Measurements from ENCODE around the gene WNK2. TPM values are rescaled to one million over a fixed set of nuclear protein-coding genes. Genes with fewer than 3 reads are reported as not detected.

WNK2 gene
- total RNA-seq, 2 donors from 2014 or later: not detected

DNA sequence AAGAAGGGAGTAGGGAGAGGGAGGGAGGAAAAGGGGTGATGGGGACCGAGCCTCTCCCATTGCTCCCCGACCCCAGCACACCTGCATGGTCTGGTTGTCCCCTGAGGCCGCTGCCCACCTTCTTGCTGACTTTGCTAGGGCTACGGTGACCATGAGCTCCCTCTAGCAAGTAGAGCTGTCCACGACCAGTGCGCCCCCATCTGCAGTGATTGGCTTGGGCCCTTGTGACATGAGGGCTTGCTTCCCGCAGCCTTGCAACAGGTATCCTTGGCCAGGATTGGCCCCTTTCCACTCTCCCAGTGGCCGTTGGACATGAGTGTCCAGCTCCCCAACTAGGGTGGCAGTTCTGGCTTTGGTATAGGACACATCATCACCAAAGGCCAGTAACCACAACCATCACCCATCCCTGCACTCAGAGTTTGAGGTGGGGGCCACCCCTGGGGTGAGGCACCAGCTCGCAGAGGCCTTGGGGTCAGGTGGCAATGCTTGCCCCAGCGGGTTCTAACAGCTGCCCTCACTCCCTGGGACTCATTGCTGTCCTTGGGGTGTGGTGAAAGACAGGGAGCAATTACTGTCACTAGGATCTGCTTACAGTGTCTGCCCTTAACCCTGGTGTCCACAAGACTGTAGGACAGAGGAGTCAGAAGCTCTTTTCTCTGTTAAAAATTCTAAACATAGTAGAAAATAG is 32.7 kb upstream of the WNK2 start:
- no peaks in the 10 kb centered on the region for H3K9me3 ChIP-seq (ENCODE audit: control insufficient read depth, low read length, poor library complexity, severe bottlenecking)
- no peaks in the 10 kb centered on the region for H3K36me3 Mint-ChIP-seq (ENCODE audit: low read depth)
- H3K4me3 Mint-ChIP-seq: no peak overlapping the region
- DNase-seq: no peak
- no peaks in the 10 kb centered on the region for H3K27me3 Mint-ChIP-seq
- no peak for ATAC-seq
- peaks cover 17% of the 10 kb centered on the region for H3K4me1 Mint-ChIP-seq
- H3K27ac Mint-ChIP-seq: peak overlapping the region; percentile 75

- Mint-ChIP-seq H3K27ac (no peak overlapping the region), H3K4me1 (peaks cover 20% of the 10 kb centered on the region), H3K36me3 (ENCODE audit: low read depth) (no peaks in the 10 kb centered on the region), H3K27me3 (no peaks in the 10 kb centered on the region), H3K4me3 (no peak overlapping the region)
- H3K9me3 ChIP-seq (ENCODE audit: control insufficient read depth, low read length, poor library complexity, severe bottlenecking): no peaks in the 10 kb centered on the region
- peak in 1 of 3 donors; percentile 37 for DNase-seq
- peak; percentile 56 for ATAC-seq
Observed at GRCh38 chr9:93154293-93154903, 29.5 kb upstream of the WNK2 start.

GRCh38 chr9:93155716-93156474 is 28.0 kb upstream of the WNK2 start:
- no peaks in the 10 kb centered on the region for H3K9me3 ChIP-seq (ENCODE audit: control insufficient read depth, low read length, poor library complexity, severe bottlenecking)
- H3K27me3 Mint-ChIP-seq: no peaks in the 10 kb centered on the region
- peaks cover 12% of the 10 kb centered on the region for H3K4me1 Mint-ChIP-seq
- ATAC-seq: no peak
- no peak for DNase-seq
- no peak overlapping the region for H3K4me3 Mint-ChIP-seq
- no peaks in the 10 kb centered on the region for H3K36me3 Mint-ChIP-seq (ENCODE audit: low read depth)
- H3K27ac Mint-ChIP-seq: peak overlapping the region; percentile 63

DNA sequence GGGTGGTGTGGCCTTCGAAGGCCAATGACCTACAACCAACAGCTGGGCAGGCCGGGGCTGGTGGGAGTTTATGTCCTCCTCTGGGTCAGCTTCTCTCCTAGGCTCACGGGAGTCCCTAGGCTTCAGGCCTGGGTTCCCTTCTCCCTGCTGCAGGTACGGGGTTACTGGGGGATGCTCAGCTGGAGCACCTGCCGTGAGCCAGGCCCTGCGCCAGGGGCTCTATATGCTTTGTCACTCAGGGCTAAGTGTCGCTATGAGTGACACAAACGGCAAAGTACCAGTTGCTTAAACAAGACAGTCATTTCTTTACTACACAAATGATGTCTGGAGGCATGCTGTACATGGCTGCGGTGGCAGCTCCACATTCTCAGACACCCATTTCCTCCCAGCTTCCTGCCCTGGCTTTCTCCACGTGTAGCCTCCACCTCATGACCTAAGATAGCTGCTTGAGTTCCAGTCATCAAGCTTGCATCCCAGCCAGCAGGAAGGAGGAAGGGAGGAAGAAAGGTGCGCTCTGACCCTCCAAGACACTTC is 27.4 kb upstream of the WNK2 start:
- Mint-ChIP-seq H3K27ac (peak overlapping the region; percentile 63), H3K4me3 (no peak overlapping the region), H3K36me3 (ENCODE audit: low read depth) (no peaks in the 10 kb centered on the region)

GRCh38 chr9:93159601-93160471 is 24.1 kb upstream of the WNK2 start:
- Mint-ChIP-seq H3K4me1 (peaks cover 11% of the 10 kb centered on the region), H3K27me3 (no peaks in the 10 kb centered on the region), H3K4me3 (no peak overlapping the region), H3K27ac (no peak overlapping the region), H3K36me3 (ENCODE audit: low read depth) (no peaks in the 10 kb centered on the region)
- no peaks in the 10 kb centered on the region for H3K9me3 ChIP-seq (ENCODE audit: control insufficient read depth, low read length, poor library complexity, severe bottlenecking)
- peak; percentile 49 to 69 (median 53) for DNase-seq
- peak; percentile 88 for ATAC-seq

More for the DNA sequence above, 27.4 kb upstream of the WNK2 start:
- H3K9me3 ChIP-seq (ENCODE audit: control insufficient read depth, low read length, poor library complexity, severe bottlenecking): no peaks in the 10 kb centered on the region
- DNase-seq: no peak
- peak; percentile 70 for ATAC-seq
- peaks cover 11% of the 10 kb centered on the region for H3K4me1 Mint-ChIP-seq
- no peaks in the 10 kb centered on the region for H3K27me3 Mint-ChIP-seq

- H3K4me1 Mint-ChIP-seq: no peaks in the 10 kb centered on the region
- H3K27me3 Mint-ChIP-seq: no peaks in the 10 kb centered on the region
- ATAC-seq: no peak
- no peak for DNase-seq
- no peaks in the 10 kb centered on the region for H3K9me3 ChIP-seq (ENCODE audit: control insufficient read depth, low read length, poor library complexity, severe bottlenecking)
- no peak overlapping the region for H3K27ac Mint-ChIP-seq
- no peak overlapping the region for H3K4me3 Mint-ChIP-seq
- H3K36me3 Mint-ChIP-seq (ENCODE audit: low read depth): no peaks in the 10 kb centered on the region
Observed at GRCh38 chr9:93161786-93162562, 22.0 kb upstream of the WNK2 start.

GRCh38 chr9:93164085-93164484 is 19.9 kb upstream of the WNK2 start:
- no peak overlapping the region for H3K4me3 Mint-ChIP-seq
- DNase-seq (no peak), ATAC-seq (no peak)
- H3K27me3 Mint-ChIP-seq: no peaks in the 10 kb centered on the region
- H3K27ac Mint-ChIP-seq: no peak overlapping the region
- H3K36me3 Mint-ChIP-seq (ENCODE audit: low read depth): no peaks in the 10 kb centered on the region
- no peaks in the 10 kb centered on the region for H3K4me1 Mint-ChIP-seq
- H3K9me3 ChIP-seq (ENCODE audit: control insufficient read depth, low read length, poor library complexity, severe bottlenecking): no peaks in the 10 kb centered on the region

DNA sequence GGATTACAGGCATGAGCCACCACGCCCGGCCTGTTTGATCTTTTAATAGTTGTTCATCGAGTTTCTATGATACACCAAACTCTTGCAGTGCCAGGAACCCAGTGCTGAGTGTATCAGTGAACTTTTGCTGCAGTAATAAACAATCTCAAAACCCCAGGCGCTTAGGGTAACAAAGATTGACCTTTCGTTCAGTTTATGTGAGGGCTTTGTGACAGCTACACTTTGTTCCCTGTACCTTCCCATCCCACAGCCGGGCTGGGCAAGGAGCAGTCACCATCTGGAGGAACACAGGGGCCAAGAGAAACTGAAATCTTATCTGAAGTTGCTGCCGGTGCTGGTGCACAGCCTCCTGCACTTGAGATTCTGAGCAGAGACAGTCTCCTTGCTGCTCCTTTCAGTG is 17.2 kb upstream of the WNK2 start:
- Mint-ChIP-seq H3K27ac (no peak overlapping the region), H3K36me3 (ENCODE audit: low read depth) (no peaks in the 10 kb centered on the region), H3K27me3 (no peaks in the 10 kb centered on the region), H3K4me3 (no peak overlapping the region), H3K4me1 (no peaks in the 10 kb centered on the region)
- ATAC-seq (no peak), DNase-seq (no peak)
- no peaks in the 10 kb centered on the region for H3K9me3 ChIP-seq (ENCODE audit: control insufficient read depth, low read length, poor library complexity, severe bottlenecking)

GRCh38 chr9:93167185-93167584 is 16.8 kb upstream of the WNK2 start:
- peaks cover under 1% of the 10 kb centered on the region for H3K4me1 Mint-ChIP-seq
- no peaks in the 10 kb centered on the region for H3K36me3 Mint-ChIP-seq (ENCODE audit: low read depth)
- no peak overlapping the region for H3K4me3 Mint-ChIP-seq
- peaks cover 1% of the 10 kb centered on the region for H3K27me3 Mint-ChIP-seq
- DNase-seq: no peak
- no peaks in the 10 kb centered on the region for H3K9me3 ChIP-seq (ENCODE audit: control insufficient read depth, low read length, poor library complexity, severe bottlenecking)
- no peak for ATAC-seq
- H3K27ac Mint-ChIP-seq: no peak overlapping the region

GRCh38 chr9:93167838-93168237 is 16.1 kb upstream of the WNK2 start:
- no peaks in the 10 kb centered on the region for H3K36me3 Mint-ChIP-seq (ENCODE audit: low read depth)
- no peak overlapping the region for H3K27ac Mint-ChIP-seq
- H3K27me3 Mint-ChIP-seq: peaks cover 8% of the 10 kb centered on the region
- H3K9me3 ChIP-seq (ENCODE audit: control insufficient read depth, low read length, poor library complexity, severe bottlenecking): no peaks in the 10 kb centered on the region
- DNase-seq (no peak), ATAC-seq (no peak)
- peaks cover 2% of the 10 kb centered on the region for H3K4me1 Mint-ChIP-seq
- H3K4me3 Mint-ChIP-seq: no peak overlapping the region

- H3K9me3 ChIP-seq (ENCODE audit: control insufficient read depth, low read length, poor library complexity, severe bottlenecking): no peaks in the 10 kb centered on the region
- no peak overlapping the region for H3K4me3 Mint-ChIP-seq
- no peak overlapping the region for H3K27ac Mint-ChIP-seq
- H3K27me3 Mint-ChIP-seq: peaks cover 12% of the 10 kb centered on the region
- ATAC-seq: no peak
- H3K36me3 Mint-ChIP-seq (ENCODE audit: low read depth): no peaks in the 10 kb centered on the region
- peaks cover 2% of the 10 kb centered on the region for H3K4me1 Mint-ChIP-seq
- DNase-seq: no peak
Observed at GRCh38 chr9:93168581-93168980, 15.4 kb upstream of the WNK2 start.

DNA sequence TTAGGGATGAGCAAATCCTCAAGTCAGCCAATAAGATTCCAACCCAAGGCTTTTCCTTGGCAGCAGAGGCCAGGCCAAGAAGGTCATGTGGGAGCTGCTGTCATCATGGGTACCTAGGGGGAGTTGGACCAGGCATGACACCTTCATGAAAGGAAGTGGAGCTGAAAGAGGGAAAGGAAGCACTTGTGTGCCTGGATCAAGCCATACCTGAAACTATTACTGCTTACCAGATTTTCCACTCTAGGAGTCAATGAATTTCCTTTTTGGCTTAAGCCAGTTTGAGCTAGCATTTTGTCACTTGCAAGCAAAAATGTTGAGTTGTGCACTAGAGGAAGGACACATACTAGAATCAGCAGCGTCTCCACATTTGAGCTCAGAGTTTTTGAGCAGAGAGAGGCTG is 14.5 kb upstream of the WNK2 start:
- Mint-ChIP-seq H3K36me3 (ENCODE audit: low read depth) (no peaks in the 10 kb centered on the region), H3K4me3 (no peak overlapping the region), H3K27ac (no peak overlapping the region), H3K4me1 (peaks cover 2% of the 10 kb centered on the region), H3K27me3 (peaks cover 18% of the 10 kb centered on the region)
- ATAC-seq (no peak), DNase-seq (no peak)
- H3K9me3 ChIP-seq (ENCODE audit: control insufficient read depth, low read length, poor library complexity, severe bottlenecking): no peaks in the 10 kb centered on the region
